ENCODE measurements around the gene ABCF3. TPM values are rescaled to one million over a fixed set of nuclear protein-coding genes. Genes with fewer than 3 reads are reported as not detected.

The ABCF3 gene
- total RNA-seq, 1 donor from 2014 or later, result 73.4 TPM

GRCh38 chr3:184181596-184181995 lies 4.4 kb upstream of the ABCF3 start:
- intact Hi-C loops (cut with micrococcal nuclease), result no loop called here

- intact Hi-C loops (cut with micrococcal nuclease), result no loop called here
Observed at GRCh38 chr3:184183679-184184078, 2.3 kb upstream of the ABCF3 start.

- intact Hi-C loops (cut with micrococcal nuclease), result loop anchor here (1.0 to 5.0 kb wide), 5 partner anchors 10 to 628 kb away; partner anchors contain the start of genes AP2M1, PARL, VPS8 and VWA5B2
Observed at GRCh38 chr3:184184546-184185230, 1.3 kb upstream of the ABCF3 start.

- intact Hi-C loops (cut with micrococcal nuclease), result loop anchor here (1.0 to 5.0 kb wide), 12 partner anchors 11 to 627 kb away; partner anchors contain the start of genes ABCC5, AP2M1, DVL3 and EEF1AKMT4
Observed at GRCh38 chr3:184185461-184186183, 377 bp upstream of the ABCF3 start.

- intact Hi-C loops (cut with micrococcal nuclease), result loop anchor here (1.0 to 5.0 kb wide), 8 partner anchors 32 to 490 kb away; partner anchors contain the start of genes ABCC5, DVL3, EEF1AKMT4 and EIF2B5
Observed at GRCh38 chr3:184186902-184187207, 856 bp downstream of the ABCF3 start.

- intact Hi-C loops (cut with micrococcal nuclease), result loop anchor here (5.0 kb wide), 1 partner anchor 491 kb away; the partner anchor contains the start of gene YEATS2
Observed at GRCh38 chr3:184188080-184188479, 2.1 kb downstream of the ABCF3 start.

GRCh38 chr3:184189421-184189820 lies 3.4 kb downstream of the ABCF3 start:
- intact Hi-C loops (cut with micrococcal nuclease), result loop anchor here (5.0 kb wide), 1 partner anchor 492 kb away; the partner anchor contains the start of gene YEATS2

GRCh38 chr3:184192889-184193288 lies 6.9 kb downstream of the ABCF3 start:
- intact Hi-C loops (cut with micrococcal nuclease), result no loop called here

- intact Hi-C loops (cut with micrococcal nuclease), result no loop called here
Observed at GRCh38 chr3:184193991-184194539, 8.1 kb downstream of the ABCF3 start.

GRCh38 chr3:184196536-184196935 lies 10.5 kb downstream of the ABCF3 start:
- intact Hi-C loops (cut with micrococcal nuclease), result no loop called here

GRCh38 chr3:184198509-184198908 lies 12.5 kb downstream of the ABCF3 start:
- intact Hi-C loops (cut with micrococcal nuclease), result no loop called here

GRCh38 chr3:184200825-184201224 lies 14.8 kb downstream of the ABCF3 start:
- intact Hi-C loops (cut with micrococcal nuclease), result no loop called here

GRCh38 chr3:184203526-184203925 lies 17.5 kb downstream of the ABCF3 start:
- intact Hi-C loops (cut with micrococcal nuclease), result no loop called here

- intact Hi-C loops (cut with micrococcal nuclease), result no loop called here
Observed at GRCh38 chr3:184209146-184209923, 23.3 kb downstream of the ABCF3 start.

- intact Hi-C loops (cut with micrococcal nuclease), result no loop called here
Observed at GRCh38 chr3:184211297-184211696, 25.3 kb downstream of the ABCF3 start.

- intact Hi-C loops (cut with micrococcal nuclease), result no loop called here
Observed at GRCh38 chr3:184211718-184212117, 25.7 kb downstream of the ABCF3 start.

GRCh38 chr3:184218814-184219213 lies 32.8 kb downstream of the ABCF3 start:
- intact Hi-C loops (cut with micrococcal nuclease), result no loop called here

GRCh38 chr3:184222521-184222920 lies 36.5 kb downstream of the ABCF3 start:
- intact Hi-C loops (cut with micrococcal nuclease), result no loop called here

GRCh38 chr3:184223946-184224345 lies 37.9 kb downstream of the ABCF3 start:
- intact Hi-C loops (cut with micrococcal nuclease), result no loop called here

- intact Hi-C loops (cut with micrococcal nuclease), result loop anchor here (1.0 to 5.0 kb wide), 4 partner anchors 23 to 315 kb away; partner anchors contain the start of gene CAMK2N2
Observed at GRCh38 chr3:184227481-184227935, 41.5 kb downstream of the ABCF3 start.

Data from T-helper 1 cell treated with Interleukin-12 subunit alpha and Interleukin-12 subunit beta and Interleukin-4 antibody, amounts not matched to agents 30 ng/mL and 1 ng/mL, for 36 hours (primary cell).